Activated T-helper 2 cell treated with anti-CD3 and anti-CD28 coated beads, Interferon-gamma antibody, Interleukin-2, Interleukin-4, amounts not matched to agents 10 μg/mL and 5 μg/mL and 100 μg/mL, durations not matched to agents 14 hours and 24 hours and 36 hours (primary cell): ENCODE measurements around the gene TRIB2. TPM values are rescaled to one million over a fixed set of nuclear protein-coding genes. Genes with fewer than 3 reads are reported as not detected.

Source experiments
- DNase-seq: peaks from one replicate; pipeline ENCODE4 v3.0.0; 2021; ENCODE audit warnings: low spot score
- H3K27ac Mint-ChIP-seq: one replicate; pipeline ENCODE4 v1.8.0; 2021; ENCODE audit warnings: mixed read lengths
- H3K27me3 Mint-ChIP-seq: one replicate; pipeline ENCODE4 v1.8.0; 2021; ENCODE audit warnings: low read depth, mixed read lengths
- H3K36me3 Mint-ChIP-seq: one replicate; pipeline ENCODE4 v1.8.0; 2021; ENCODE audit warnings: low read depth, mixed read lengths
- H3K4me1 Mint-ChIP-seq: one replicate; pipeline ENCODE4 v1.8.0; 2021; ENCODE audit warnings: low read depth, mixed read lengths
- H3K4me3 Mint-ChIP-seq: one replicate; pipeline ENCODE4 v1.8.0; 2021; ENCODE audit warnings: low read depth, mild to moderate bottlenecking, moderate library complexity, mixed read lengths
- H3K9me3 Mint-ChIP-seq: one replicate; pipeline ENCODE4 v1.8.0; 2021; ENCODE audit warnings: mixed read lengths
- intact Hi-C: fragments of 100-400 bp; cut with micrococcal nuclease; formaldehyde crosslinking; loops from one replicate; pipeline ENCODE4 v1.15.1; 2023
- total RNA-seq: library from RNA; stranded (reverse); gene quantifications from 2 replicates; pipeline ENCODE4 v1.2.3, GENCODE V29; 2022

TRIB2 gene
- total RNA-seq, 1 donor from 2014 or later = 3.9 TPM

GRCh38 chr2:12684471-12684936, 32.2 kb upstream of the TRIB2 start:
- intact Hi-C loops = no loop called here
- Mint-ChIP-seq H3K36me3 (no peaks in the 10 kb centered on the region), H3K4me3 (no peak overlapping the region), H3K27me3 (peaks cover 35% of the 10 kb centered on the region), H3K9me3 (peaks cover 10% of the 10 kb centered on the region), H3K4me1 (no peaks in the 10 kb centered on the region), H3K27ac (no peak overlapping the region)
- no peak for DNase-seq

- Mint-ChIP-seq H3K4me3 (no peak overlapping the region), H3K27ac (no peak overlapping the region), H3K27me3 (peaks cover 40% of the 10 kb centered on the region), H3K36me3 (no peaks in the 10 kb centered on the region), H3K4me1 (no peaks in the 10 kb centered on the region), H3K9me3 (peaks cover 10% of the 10 kb centered on the region)
- DNase-seq = no peak
- intact Hi-C loops = no loop called here
These were observed 31.6 kb upstream of the TRIB2 start for GRCh38 chr2:12685145-12685544.

GRCh38 chr2:12685956-12686355, 30.8 kb upstream of the TRIB2 start:
- no peak overlapping the region for H3K27ac Mint-ChIP-seq
- intact Hi-C loops = no loop called here
- H3K4me3 Mint-ChIP-seq = no peak overlapping the region
- DNase-seq = no peak
- no peaks in the 10 kb centered on the region for H3K4me1 Mint-ChIP-seq
- H3K36me3 Mint-ChIP-seq = no peaks in the 10 kb centered on the region
- peaks cover 11% of the 10 kb centered on the region for H3K9me3 Mint-ChIP-seq
- H3K27me3 Mint-ChIP-seq = peaks cover 41% of the 10 kb centered on the region

- Mint-ChIP-seq H3K36me3 (no peaks in the 10 kb centered on the region), H3K4me1 (no peaks in the 10 kb centered on the region), H3K27me3 (peaks cover 38% of the 10 kb centered on the region), H3K27ac (no peak overlapping the region), H3K4me3 (no peak overlapping the region), H3K9me3 (peaks cover 13% of the 10 kb centered on the region)
- intact Hi-C loops = no loop called here
- no peak for DNase-seq
These were observed 29.9 kb upstream of the TRIB2 start for GRCh38 chr2:12686708-12687283.

DNA sequence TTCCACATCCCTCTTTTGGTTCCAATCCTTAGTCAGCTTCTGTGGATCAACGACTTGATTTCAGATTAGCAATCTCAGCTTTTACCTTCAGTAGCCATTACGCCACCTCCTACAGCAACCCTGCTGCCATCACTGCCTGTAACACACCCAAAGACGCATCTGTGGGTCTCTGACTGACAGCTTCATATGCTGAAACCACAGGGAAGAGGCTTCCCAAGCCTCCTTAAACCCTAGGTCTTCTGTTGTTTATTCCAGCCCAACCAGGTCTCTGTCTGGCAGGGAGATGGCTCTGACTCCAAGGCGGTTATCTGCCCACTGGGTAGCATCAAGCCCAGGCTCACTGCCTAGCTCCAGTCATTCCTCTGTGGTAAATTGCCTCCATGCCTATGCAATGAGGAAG, 28.6 kb upstream of the TRIB2 start:
- H3K27me3 Mint-ChIP-seq = peaks cover 28% of the 10 kb centered on the region
- no peaks in the 10 kb centered on the region for H3K4me1 Mint-ChIP-seq
- no peak for DNase-seq
- H3K27ac Mint-ChIP-seq = no peak overlapping the region
- H3K36me3 Mint-ChIP-seq = no peaks in the 10 kb centered on the region
- no peak overlapping the region for H3K4me3 Mint-ChIP-seq
- H3K9me3 Mint-ChIP-seq = peaks cover 19% of the 10 kb centered on the region
- intact Hi-C loops = no loop called here

DNA sequence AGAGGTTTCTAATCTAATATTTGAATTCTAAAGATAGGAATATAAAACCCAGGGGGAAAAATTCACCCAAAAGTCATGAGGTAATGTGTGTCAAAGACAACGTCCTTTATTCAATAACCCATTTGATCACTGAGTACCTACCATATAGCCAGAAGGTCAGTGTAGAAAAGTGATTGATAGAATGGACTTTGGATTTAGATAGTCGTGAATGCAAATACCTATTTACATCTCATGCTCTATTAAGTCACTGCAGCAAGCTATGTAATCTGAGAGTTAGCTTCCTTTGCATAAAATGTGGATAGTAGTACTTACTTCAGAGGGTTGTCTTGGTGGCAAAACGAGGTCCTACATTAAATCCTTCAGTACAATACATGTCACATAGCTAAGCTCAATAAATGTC, 27.8 kb upstream of the TRIB2 start:
- DNase-seq = no peak
- intact Hi-C loops = no loop called here
- Mint-ChIP-seq H3K4me3 (no peak overlapping the region), H3K27ac (no peak overlapping the region), H3K36me3 (no peaks in the 10 kb centered on the region), H3K9me3 (peaks cover 19% of the 10 kb centered on the region), H3K4me1 (no peaks in the 10 kb centered on the region), H3K27me3 (peaks cover 24% of the 10 kb centered on the region)

- intact Hi-C loops = no loop called here
- no peak overlapping the region for H3K27ac Mint-ChIP-seq
- H3K36me3 Mint-ChIP-seq = no peaks in the 10 kb centered on the region
- H3K4me3 Mint-ChIP-seq = no peak overlapping the region
- peaks cover 27% of the 10 kb centered on the region for H3K27me3 Mint-ChIP-seq
- no peak for DNase-seq
- peaks cover 19% of the 10 kb centered on the region for H3K9me3 Mint-ChIP-seq
- no peaks in the 10 kb centered on the region for H3K4me1 Mint-ChIP-seq
These were observed 23.2 kb upstream of the TRIB2 start for GRCh38 chr2:12693509-12693908.

DNA sequence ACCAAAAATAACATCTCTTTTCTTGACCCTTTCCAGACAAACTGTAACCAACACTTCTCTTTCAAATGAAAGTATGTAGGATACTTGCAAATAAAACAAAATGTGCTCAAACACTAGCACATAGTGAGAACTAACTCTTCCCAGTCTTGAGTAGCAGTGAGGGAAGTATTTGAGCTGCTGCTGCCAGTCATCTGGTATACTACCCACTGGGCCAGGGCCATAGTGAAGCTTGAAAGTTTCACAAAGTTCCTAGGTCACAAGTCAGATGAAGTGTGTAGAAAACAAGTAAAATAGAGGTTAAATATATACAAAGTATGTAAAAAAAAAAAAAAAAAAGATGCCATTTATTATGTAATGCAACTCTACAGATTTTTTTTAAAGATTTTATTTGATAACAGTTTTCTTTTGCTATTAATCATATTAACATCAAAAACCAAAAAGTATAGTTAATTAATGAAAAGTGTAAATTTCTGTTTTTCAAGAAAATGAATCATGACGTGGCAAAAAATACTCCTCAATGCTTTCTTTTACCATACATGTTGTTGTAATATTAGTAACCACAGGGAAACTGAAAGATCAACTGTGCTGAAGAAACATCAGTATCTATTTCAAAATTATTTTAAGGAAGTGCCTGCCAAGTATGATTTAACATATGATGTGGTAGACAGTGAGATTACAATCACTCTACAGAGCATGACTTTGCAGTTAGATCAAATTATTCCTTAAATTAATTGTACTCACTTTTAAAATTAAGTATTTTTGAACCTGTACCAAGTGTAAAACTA, 21.6 kb upstream of the TRIB2 start:
- DNase-seq = no peak
- no peaks in the 10 kb centered on the region for H3K4me1 Mint-ChIP-seq
- no peaks in the 10 kb centered on the region for H3K36me3 Mint-ChIP-seq
- H3K27me3 Mint-ChIP-seq = peaks cover 35% of the 10 kb centered on the region
- no peak overlapping the region for H3K27ac Mint-ChIP-seq
- intact Hi-C loops = no loop called here
- H3K9me3 Mint-ChIP-seq = peaks cover 12% of the 10 kb centered on the region
- no peak overlapping the region for H3K4me3 Mint-ChIP-seq

- Mint-ChIP-seq H3K36me3 (no peaks in the 10 kb centered on the region), H3K27ac (no peak overlapping the region)
- intact Hi-C loops = no loop called here
These were observed 19.1 kb upstream of the TRIB2 start for GRCh38 chr2:12697617-12698016.

DNA sequence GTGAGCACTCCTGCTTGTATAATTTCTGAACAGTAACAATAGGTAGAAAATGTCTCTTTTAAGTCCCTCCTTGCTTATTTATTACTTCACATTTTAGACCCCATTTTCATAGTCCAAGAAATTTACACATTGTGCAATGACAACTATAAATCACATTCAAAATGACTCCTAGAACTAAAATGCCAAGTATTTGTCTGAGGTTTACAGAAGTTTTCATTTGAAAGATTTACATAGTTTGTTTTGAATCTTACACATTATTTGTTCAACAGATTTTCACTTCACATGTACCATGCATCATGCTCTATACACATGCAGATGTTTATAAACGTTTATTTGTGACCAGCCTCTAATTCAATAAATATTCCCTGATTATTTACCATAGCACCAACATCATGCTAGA, 15.7 kb upstream of the TRIB2 start:
- peaks cover 45% of the 10 kb centered on the region for H3K27me3 Mint-ChIP-seq
- peaks cover 10% of the 10 kb centered on the region for H3K36me3 Mint-ChIP-seq
- no peak for DNase-seq
- no peak overlapping the region for H3K4me3 Mint-ChIP-seq
- peaks cover 27% of the 10 kb centered on the region for H3K4me1 Mint-ChIP-seq
- no peak overlapping the region for H3K27ac Mint-ChIP-seq
- intact Hi-C loops = loop anchor here (5.0 kb wide), 2 partner anchors 199 to 409 kb away; no protein-coding TSS in a partner anchor
- H3K9me3 Mint-ChIP-seq = peaks cover 13% of the 10 kb centered on the region

More at GRCh38 chr2:12697617-12698016, 19.1 kb upstream of the TRIB2 start:
- H3K4me3 Mint-ChIP-seq = no peak overlapping the region
- peaks cover 47% of the 10 kb centered on the region for H3K27me3 Mint-ChIP-seq
- no peak for DNase-seq
- H3K4me1 Mint-ChIP-seq = peaks cover 11% of the 10 kb centered on the region
- H3K9me3 Mint-ChIP-seq = no peaks in the 10 kb centered on the region

GRCh38 chr2:12701786-12702167, 15.0 kb upstream of the TRIB2 start:
- H3K27ac Mint-ChIP-seq = no peak overlapping the region
- no peak for DNase-seq
- H3K4me3 Mint-ChIP-seq = no peak overlapping the region
- H3K36me3 Mint-ChIP-seq = peaks cover 10% of the 10 kb centered on the region
- H3K4me1 Mint-ChIP-seq = peaks cover 27% of the 10 kb centered on the region
- intact Hi-C loops = loop anchor here (5.0 kb wide), 2 partner anchors 199 to 409 kb away; no protein-coding TSS in a partner anchor
- H3K27me3 Mint-ChIP-seq = peaks cover 39% of the 10 kb centered on the region
- peaks cover 13% of the 10 kb centered on the region for H3K9me3 Mint-ChIP-seq

DNA sequence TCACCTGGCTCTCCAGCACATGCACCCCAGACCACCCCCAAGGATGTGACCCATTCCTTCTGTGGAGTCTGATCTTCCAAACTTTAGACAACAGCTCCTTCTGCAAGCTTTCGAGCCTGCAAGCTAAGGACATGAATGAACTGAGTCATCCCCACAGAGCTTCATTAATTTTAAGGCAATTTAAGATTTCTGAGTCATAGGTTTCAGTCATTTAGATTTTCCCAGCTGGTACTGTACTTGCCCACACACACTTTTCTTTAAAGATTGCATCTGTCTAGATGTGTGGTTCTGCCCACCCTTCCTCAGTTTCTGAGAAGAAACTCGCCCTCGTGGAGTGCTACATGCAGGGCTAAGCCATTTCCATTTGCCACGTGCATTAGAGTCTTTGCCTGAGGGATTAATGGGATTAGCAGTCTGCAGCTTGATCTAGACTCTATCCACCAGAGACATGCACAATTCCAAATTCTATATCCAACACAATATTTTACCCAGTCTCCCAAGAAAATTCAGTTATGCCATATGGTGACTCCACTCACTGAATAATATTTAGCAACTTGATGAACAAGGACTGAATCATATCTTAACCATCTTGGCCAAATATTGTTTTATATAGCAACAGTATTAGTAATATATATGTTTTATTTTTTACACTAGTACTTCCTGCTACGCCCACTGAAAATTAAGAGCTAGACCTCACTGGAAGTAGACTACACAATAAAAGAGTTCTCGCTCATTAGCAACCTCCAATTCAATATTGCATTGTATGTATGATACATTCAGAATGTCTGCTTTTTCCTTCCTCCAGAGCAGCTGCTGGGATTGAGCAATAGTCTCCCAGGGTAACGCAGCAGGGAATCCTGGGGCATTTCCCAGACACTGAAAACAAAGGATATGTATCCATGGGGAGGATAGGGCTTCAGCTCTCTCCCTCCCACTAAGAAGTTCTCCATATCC, 14.3 kb upstream of the TRIB2 start:
- DNase-seq = no peak
- H3K27ac Mint-ChIP-seq = no peak overlapping the region
- H3K4me1 Mint-ChIP-seq = peaks cover 27% of the 10 kb centered on the region
- intact Hi-C loops = loop anchor here (5.0 kb wide), 2 partner anchors 200 to 410 kb away; no protein-coding TSS in a partner anchor
- no peak overlapping the region for H3K4me3 Mint-ChIP-seq
- H3K36me3 Mint-ChIP-seq = peaks cover 10% of the 10 kb centered on the region
- H3K9me3 Mint-ChIP-seq = peaks cover 13% of the 10 kb centered on the region
- peaks cover 37% of the 10 kb centered on the region for H3K27me3 Mint-ChIP-seq
